Femur (tissue), 1 donor: ENCODE results near the gene PLCL2.
A peak's percentile ranks its signal among the peaks of the same experiment; 100 is the strongest.

Source experiments
- DNase-seq: peaks from one replicate; pipeline ENCODE4 v3.0.0-alpha.2; 2017

The PLCL2 gene

DNA sequence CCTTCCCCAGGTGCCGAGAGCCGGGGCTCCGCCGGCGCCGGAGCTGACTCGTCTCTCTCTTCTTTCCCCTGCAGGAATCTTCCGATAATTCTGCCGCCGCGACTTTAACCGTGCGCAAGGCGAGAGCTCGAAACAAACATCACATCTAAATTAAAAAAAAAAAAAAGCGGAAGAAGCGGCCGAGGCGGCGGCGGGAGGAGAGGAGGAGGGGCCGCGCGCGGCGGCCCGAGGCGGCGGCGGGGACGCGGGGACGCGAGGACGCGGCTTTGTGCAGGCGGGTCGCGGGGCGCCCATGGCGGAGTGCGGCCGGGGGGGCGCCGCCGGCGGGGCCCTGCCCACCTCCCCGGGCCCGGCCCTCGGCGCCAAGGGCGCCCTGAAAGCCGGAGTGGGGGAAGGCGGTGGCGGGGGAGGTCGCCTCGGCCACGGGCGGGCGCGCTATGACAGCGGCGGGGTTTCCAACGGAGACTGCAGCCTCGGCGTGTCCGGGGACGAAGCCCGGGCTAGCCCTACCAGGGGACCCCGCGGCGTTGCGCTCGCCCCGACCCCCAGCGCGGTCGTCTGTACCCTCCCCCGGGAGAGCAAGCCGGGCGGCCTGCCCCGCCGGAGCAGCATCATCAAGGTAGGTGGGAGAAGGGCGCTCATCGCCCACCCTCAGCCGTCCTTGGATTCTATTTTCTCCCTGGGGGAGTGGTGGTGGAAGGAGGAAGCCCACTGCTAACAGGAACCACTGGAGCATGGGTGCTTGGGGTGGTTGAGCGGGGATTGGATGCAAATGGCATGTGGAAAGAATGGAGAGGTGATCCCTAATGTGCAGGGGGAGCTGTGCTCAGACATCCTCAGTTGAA, at the start of gene PLCL2:
Gene PLCL2, plus strand, starts transcription at position 208 of the 845 bp plus-strand sequence. Its CDS starts 85 bp downstream, at position 293.
- DNase-seq, result peak; percentile 67

DNA sequence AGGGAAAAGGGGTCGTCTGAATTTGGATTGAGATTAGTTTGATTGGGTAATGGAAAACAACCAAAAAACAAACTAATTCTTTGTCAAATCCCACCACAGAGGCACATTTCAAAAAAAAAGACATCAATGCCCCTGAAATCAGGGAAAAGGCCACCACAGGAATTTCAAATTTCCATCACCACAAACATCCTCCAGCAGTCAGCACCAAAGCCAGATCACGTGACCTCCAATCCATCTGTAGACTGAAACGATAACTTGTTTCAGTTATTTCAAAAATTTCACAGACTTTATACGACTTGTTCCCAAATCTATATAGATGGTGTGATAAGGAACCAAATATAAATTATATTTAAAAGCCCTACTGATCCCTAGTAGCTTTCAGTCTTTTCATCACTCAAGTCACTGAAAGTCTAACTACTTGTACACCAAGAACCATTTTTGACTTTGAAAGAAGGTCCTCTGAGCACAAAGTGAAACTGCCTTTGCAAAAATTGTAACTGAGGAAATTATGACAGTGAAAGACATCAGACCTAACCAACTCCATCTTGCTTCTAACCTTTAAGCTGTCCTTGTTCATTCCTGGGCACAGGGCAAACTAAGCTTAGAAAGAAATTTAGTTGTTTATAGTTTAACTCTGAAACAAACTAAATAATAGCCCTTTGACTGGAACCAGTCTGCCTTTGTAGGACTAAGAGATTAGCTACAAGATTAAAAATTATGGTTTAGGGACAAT, 48.1 kb upstream of the PLCL2 start:
- no peak for DNase-seq

DNA sequence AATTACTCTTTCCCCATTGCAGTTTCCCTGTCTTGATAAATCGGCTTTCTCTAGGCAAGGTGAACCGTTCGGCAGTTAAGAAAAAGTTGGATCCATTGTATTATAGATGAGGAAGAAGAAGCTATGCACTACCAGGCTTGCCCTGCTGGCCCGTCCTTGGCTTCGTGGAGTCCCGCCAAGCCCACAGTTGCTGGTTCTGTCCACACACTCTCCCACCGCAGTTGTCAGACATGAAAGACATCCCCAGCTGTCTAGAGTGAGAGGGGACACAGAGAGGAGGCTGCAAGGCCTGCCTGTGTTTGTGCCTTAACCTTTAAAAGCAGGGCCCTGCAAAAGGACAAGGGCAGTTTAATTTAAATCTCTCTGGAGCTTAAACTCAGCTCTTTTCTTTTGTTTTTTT, 47.2 kb upstream of the PLCL2 start:
- peak; percentile 67 for DNase-seq

DNA sequence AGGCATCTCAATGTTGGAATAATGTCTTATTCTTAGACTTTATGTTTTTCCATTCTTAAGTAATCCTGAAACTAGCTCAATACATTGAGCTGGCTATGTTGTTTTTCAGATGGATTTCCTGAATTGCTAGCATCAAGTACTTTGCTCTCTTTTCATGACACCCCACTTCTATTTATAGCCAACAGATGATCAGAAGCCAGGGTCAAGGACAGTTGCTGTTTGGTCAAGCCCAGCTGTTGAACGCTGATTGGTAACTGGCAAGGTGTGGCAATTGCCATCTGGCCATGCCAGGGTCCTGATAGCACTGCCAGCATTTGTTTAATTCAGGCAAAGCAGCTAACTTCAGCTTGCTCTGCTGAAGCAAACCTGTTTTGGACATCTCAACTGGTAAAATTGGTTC, 46.2 kb upstream of the PLCL2 start:
- DNase-seq, result peak; percentile 34

DNA sequence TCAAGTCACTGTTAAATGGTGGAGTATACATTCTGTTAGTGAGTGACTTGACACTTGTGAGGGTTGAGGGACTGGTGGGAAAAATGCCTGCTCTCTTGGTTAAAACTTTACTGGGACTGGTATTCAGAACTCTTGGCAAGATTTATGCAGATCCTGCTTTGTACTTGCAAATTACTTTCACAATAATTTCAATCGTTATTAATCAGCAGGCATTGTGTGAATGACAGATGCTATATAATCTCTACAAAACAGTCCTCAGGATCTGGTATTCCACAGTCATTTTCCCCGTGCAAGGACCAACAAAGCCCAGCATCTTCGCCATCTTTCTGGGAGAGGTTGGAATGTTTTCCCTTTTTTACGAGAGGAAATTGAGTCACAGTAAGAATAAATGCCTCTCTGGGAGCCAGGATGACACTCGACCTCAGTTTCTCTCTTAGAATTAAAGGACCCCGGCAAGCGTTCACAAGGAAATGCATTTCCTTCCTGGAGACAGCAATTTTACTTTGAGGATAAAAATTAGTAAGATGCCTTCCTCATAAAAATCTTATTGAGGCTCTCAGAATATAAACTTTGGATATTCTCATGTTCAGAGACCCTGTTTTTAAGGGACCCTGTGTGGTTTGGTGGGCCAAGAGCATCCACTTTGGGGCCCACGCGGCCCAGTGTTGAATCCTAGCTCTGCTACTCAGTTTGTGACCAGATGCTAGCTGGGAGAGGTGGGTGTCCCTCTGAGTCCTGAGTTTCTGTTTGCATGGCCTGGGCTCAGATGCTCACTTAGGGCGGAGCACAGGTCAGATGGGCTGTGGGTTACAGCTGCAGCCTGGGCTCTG, 45.3 kb upstream of the PLCL2 start:
- no peak for DNase-seq

DNA sequence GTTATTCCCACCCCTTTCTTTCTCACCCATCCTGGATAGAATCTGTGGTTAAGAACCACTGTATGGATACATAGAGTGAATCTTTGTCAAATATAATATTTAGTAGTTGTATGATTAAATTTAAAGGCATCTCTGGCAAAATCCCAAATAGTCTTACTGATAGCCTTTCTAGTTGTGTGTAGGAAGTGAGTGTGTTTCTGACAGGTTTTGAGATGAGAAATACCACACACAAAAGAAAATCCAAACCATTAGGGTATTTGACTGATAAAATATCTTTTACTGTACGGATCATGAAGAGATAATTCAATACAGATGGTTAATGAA, 44.7 kb upstream of the PLCL2 start:
- DNase-seq, result no peak

DNA sequence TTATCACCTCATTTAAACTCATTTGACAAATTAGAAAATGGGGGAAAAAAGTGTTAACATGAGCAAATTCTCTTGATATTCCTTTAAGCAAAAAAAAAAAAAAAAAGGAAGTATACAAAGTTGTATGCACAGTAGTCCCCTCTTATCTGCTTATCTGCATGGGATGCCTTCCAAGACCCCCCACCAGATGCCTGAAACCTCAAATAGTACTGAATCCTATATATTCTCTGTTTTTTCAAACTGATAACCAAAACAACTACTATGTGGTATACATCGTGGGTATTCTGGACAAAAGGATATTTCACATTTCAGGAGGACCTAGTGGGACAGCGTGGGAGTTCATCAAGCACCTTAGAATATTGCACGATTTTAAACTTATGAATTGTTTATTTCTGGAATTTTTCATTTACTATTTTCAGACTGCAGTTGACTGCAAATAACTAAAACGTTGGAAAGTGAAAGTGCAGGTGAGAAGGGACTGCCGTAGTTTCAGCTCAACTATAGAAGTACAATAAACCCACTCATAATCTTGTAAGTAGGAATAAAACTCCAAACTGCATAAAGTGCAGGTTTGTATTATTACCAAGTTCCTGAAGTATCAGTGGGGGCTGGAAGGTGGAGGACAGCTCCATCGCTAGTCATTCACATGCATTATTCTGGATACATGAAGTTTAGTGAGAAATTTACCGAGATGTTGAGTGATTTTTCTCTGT, 43.6 kb upstream of the PLCL2 start:
- DNase-seq, result no peak

DNA sequence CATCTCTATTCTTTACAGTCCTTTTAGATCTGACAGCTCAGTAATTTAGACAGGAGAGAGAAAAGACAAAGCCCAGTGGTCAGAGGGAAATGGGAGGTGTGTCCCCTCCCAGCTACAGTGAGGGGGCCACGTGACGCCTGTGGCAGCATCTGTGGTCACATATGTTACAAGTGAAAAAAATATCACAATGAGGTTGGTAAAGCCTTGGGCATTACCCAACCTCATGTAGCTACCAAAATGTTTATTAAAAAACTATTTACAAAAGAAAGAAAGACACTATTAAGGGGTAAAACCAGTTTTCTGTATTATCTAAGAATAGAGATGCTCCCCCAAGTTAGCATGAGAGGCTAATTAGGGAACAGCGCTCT, 42.9 kb upstream of the PLCL2 start:
- peak; percentile 39 for DNase-seq

DNA sequence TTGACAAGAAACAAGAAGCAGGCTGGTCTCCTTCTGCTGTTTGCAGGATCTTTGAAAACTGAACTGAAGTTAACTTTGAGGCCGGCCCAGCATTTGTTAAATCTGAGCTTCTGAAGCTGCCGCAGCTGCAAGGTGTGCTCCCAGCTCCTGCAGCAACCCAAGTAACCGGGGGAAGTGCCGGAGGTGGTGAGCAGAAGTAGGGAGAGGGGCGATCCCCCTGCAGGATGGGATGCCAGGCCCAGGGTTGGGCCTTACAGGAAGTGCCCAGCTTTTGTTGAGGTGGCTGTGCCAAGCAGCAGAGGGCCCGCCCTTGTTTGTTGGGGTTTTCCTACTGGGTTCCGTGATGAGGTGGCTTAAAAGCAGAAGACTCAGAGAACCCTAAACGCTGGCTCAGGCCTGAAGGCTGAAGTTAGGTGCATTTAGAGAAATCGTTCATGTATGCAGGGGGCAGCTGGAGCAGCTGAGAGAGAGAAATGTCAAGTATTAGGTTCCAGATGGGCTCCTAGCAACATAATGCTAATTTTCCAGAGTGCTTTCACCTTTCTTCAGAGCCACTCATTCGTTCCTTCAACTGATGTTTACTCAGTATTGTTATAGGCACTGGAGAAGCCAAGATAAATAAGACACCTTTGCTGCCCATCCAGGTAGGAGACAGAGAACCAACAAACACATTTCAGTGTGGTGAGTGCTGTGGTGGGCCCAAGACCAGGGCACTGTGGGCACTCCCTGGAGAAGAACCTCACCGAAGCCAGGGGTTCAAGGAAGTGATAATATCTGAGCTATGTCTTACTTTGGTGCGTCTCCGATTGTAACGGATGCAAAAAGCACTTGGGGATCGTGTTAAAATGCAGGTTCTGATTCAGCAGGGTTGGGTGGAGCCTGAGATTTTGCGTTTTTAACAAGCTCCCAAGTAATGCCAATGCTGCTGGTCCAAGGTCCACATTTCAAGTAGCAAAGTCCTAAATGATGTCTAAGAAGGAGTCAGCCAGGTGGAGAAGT, 42.2 kb upstream of the PLCL2 start:
- peak; percentile 36 for DNase-seq

DNA sequence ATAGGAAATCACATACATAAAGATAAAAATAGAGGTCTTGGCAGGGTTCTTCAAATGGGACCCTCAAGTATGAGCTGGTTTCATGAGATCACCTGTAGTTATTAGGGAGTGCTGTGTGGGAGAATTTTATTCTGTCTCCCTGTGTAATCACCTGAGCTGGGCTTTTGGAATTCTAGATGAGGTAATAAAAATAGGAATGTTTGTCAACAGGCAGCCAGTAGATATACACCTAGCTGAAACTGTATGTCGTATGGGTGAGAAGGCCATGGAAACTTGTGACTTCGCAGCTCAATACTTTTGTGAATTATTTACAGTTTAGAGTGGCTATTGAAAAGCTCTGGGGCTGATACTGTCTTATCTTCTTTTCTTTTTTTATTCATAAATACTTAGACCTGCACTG, 40.5 kb upstream of the PLCL2 start:
- DNase-seq, result no peak

DNA sequence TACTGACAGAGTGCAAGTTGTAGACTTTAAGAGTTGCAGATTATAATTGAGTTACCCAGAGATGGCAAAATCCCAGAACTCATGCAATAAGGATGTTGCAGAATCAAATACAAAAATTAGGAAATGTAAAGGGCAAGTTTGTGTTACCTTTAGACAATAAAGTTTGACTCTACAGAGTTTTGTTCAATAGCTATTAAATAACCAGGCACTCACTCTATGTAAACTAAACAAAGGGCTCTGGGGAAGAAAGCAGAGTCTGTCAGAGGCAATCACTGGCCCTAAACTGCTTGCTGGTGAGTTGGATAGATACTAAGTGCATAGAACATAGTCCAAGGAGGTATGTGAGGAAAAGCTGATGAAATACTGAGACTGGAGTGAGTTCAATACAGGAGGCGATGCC, 40.0 kb upstream of the PLCL2 start:
- no peak for DNase-seq

DNA sequence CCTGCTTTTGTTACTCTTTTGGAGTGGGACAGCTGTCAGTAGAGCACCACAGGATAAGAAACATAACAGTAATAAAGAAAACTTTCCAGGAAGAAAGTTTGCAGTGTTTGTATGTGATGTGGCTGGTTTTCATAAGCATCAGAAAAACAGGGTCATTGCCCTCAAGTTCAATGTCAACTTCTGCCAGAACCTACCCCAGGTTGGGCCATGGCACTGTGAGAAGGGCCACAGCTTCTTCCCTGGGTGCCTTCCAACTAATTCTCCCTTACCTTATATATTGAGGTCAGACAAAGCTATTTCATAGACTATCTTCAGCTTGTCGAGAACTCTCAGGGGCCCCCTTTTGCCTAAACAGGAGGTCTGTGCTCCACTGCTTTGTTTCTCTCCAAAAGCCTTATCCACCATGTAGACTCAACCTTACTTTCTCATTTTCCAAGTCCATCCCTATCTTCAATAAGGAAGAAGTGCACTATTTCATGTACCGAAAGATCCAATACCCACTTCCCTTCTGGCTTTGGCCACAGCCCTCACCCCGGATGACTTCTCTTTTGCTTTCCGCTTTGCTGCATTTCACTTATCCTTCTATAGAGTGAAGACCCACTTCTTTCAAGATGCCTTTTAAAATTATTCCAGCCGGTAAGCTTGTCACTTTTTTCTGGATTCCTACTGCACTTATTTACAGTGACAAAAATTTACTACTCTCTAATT, 38.2 kb upstream of the PLCL2 start:
- no peak for DNase-seq

DNA sequence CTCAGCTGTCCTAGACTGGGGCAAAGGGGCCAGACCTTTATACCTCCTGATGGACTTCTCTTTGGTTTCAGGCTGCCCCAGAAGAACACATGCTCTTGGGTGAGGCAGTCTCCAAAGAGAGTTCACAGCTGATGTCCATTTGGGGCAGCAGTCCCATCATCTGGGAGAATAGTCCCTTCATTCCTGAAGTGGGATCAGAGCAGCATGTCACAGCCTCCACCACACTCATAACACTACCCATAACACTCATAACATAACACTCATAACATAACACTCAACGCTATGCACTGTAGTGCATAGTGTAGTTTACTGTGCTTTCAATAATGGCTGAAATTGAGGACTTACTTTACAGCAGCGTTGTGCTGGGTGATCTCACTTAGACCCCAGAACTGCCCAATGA, 36.7 kb upstream of the PLCL2 start:
- DNase-seq, result no peak

DNA sequence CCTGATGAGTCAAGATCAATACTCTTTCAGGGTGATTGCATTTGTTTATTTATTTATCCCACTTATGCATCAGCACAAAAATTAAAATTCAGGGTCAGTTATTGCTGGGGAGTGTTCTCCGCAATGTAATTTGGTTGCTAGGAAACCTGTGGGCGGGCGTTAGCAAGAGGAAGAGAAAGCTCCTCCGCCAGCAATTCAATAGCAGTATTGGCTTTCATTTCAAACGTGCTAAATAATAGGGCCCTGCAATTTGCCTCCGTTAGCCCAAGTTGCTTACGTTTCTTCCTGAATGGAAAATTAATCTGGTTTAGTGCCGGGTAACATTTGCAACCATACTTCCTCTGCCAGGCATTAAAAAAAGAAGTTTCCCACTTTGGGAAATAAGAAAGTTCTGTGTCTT, 35.5 kb upstream of the PLCL2 start:
- DNase-seq, result peak; percentile 69

DNA sequence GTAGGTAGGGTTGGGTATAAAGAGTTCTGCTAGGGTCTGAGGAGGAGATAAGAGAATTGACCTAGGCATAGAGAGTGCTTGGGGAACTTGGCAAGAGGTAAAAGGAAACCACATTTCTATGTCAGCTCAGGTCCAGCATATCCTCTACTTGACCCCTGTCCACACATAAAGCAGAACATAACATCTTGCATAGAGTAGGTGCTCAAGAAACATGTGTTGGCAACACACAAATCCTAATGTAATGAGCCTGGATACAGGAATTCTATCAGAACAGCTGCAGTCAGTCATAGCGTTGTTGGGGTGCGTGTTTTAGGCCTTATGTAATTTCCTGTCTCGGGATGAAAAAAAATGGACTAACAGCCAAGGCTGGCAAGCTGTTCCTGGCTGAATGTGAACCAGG, 35.0 kb upstream of the PLCL2 start:
- DNase-seq, result no peak

DNA sequence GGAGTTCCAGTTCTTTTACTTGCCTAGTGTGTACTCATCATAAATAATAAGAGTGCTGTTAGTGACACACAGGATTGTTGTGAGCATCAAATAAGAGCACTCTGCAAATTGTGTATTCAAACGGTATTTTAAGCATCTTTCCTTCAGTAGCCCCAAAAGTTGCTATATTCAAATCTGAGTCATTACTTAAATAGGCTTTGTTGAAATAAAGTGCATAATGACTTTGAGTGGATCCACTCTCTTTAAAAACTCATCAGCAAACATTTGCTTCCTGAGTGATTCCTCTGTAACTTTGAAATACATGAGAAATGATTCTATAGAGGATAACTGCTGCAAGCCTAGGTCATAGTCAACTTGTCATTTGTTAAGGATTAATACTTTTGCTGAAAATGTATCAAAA, 29.3 kb upstream of the PLCL2 start:
- no peak for DNase-seq

DNA sequence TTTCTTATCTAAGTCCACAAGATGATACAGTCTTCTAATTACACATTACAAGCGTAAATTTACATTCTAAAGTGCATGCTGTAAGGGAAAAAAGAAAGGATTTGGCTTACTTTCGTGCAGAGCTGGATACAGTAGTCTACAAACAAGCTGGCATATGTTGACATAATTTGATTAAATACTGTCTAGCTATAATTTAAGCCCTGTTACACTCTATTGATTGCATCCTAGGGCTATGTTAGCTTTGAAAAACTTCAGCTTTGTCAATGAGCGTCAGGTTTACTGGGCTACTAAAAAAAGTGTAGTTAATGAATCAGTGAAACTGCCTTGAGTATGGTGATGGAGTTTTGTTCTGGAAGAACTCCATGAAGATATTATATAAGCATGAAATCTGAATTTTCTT, 24.5 kb upstream of the PLCL2 start:
- no peak for DNase-seq

DNA sequence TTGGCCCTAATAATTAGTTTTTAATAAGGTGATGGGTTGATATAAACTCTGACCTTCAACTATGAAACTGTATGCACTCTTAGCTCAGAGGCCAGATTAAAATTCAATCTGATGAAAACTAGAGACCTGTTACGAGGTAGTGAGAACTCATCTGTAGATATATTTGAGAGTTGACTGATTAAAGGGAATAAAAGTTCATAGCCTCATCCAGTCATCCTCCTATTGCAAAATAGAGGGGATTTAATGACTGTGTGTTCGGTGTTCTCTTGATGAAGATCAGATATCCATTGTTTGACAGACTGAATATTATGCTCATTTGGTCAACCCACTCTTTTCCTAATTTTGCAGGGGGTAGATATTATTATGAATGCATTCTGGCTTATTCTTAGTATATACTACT, 23.3 kb upstream of the PLCL2 start:
- DNase-seq, result no peak

DNA sequence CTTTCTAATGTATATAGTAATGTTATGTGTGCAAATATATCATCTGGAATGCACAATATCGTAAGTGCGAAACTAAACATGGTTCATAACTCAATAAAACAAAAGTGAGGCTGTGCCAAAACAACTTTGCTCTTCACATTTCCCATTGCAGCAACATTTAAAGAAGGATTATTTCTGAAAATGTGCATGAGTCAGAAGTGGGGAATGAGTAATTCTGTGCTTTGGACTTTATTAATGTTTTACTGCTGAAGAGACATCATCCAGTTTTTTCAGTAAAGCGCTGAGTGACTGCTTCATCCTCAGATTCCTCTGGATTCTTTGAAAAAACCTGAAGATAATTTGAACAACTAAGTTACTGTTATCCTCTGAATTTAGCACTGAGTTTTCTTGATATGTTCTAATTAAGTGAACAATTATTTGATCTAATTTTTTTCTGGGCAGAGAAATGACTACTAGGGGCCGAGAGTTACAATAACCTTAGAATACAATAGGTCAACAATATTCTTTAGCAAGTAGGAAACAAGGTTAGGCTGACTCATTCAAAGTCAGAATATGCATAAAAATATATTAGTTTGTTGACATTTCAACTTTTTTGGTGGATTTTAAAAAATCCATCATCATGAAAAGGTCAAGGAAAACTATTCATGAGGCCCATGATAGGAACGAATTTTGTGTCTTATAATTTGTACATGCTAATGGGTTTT, 20.0 kb upstream of the PLCL2 start:
- no peak for DNase-seq

DNA sequence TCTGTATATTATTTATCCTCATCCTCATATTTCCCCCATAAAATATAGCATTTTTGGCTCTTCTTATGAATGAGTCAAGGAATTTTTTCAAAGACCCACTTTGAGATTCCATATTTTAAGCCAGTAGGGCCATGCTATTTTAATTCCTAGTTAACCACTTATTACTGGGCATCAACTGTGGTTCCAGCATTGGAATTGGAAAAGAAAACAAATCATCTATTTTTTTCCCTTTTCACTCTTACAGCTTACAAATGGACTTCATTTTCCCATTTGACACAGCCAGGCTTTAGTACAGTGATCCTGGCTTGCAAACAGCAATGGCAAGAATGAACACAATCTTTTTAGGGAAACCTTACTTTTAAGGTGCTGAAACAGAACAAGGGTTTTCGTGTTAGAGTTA, 19.4 kb upstream of the PLCL2 start:
- DNase-seq, result no peak
